GM10266 (cell line): Measurements from ENCODE around the gene TTI1.

ENCODE experiments used
- DNase-seq: peaks from one replicate; pipeline ENCODE4 v3.0.0; 2012; ENCODE audit errors: extremely low spot score
- CTCF ChIP-seq: IDR thresholded peaks from 2 replicates; pipeline ENCODE4 v1.5.1; 2012; ENCODE audit warnings: mild to moderate bottlenecking, low read depth; ENCODE audit not compliant: control insufficient read depth, insufficient read depth; ENCODE audit errors: missing control alignments

TTI1 gene

GRCh38 chr20:37941992-37942391, 91.3 kb downstream of the TTI1 start:
- TF ChIP-seq CTCF, result no peak
- DNase-seq, result no peak

GRCh38 chr20:37941332-37941731, 91.9 kb downstream of the TTI1 start:
- DNase-seq, result no peak
- peak; percentile 19 for TF ChIP-seq CTCF

GRCh38 chr20:37940858-37941257, 92.4 kb downstream of the TTI1 start:
- DNase-seq, result no peak
- no peak for TF ChIP-seq CTCF

- TF ChIP-seq CTCF, result no peak
- no peak for DNase-seq
Observed at GRCh38 chr20:37939701-37940560, 93.3 kb downstream of the TTI1 start.

GRCh38 chr20:37938954-37939353, 94.3 kb downstream of the TTI1 start:
- no peak for TF ChIP-seq CTCF
- no peak for DNase-seq

GRCh38 chr20:37938181-37938750, 95.0 kb downstream of the TTI1 start:
- TF ChIP-seq CTCF, result no peak
- no peak for DNase-seq

GRCh38 chr20:37937686-37938085, 95.6 kb downstream of the TTI1 start:
- no peak for DNase-seq
- no peak for TF ChIP-seq CTCF
